ENCODE results near the gene LYL1. TPM values are rescaled to one million over a fixed set of nuclear protein-coding genes. Genes with fewer than 3 reads are reported as not detected.

Gene LYL1
- total RNA-seq, 4 donors from 2014 or later = 4.5 to 33.4 (median 16.7) TPM

DNA sequence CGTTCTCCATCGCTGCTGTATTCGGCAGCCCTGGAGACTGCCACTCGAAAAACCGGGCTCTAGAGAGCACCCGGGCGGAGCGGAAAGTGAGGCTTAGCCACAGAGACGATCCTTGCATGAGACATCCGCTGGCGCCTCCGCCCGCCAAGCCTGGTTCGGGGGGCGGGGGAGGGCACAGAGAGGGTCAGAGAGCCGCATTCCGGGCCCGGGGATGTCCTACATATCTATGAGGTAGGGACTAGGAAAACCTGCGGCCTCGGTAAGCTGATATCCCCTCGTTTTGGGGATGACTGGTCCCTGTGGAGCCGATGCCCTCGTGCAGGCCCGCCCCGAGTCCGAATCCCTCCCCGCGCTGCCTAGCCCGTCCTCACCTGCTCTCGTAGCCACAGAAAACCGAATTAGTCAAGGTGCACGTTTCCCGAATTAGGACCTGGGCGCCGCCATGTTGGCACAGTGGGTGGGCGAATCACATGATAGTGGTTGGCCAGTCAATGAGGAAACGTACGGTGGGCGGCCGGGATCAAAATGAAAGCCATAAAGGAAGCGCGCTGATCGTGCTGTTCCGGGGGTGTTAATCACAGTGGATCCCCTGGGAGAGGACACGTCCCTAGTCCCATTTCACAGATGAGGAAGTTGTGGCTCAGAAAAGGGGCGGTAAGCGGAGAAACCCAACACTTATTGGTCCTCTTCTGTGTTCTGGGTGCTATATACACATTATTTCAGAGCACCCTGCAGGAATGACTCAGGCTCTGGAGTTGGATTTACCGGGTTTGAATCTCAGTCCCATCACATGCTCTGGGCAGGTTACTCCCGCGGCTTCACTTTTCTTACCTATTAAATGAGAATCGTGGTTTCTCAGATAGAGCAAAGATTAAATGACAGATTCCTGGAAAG lies 13.9 kb upstream of the LYL1 start, which contains the start of gene TRMT1:
Gene TRMT1, minus strand, starts transcription at position 459 of the 894 bp plus-strand sequence. Its CDS starts 341 bp downstream, at position 118.
- peak; percentile 95 for DNase-seq
- Histone ChIP-seq H3K36me3 (no peaks in the 10 kb centered on the region), H3K9me3 (no peaks in the 10 kb centered on the region), H3K27me3 (no peaks in the 10 kb centered on the region), H3K4me1 (peaks cover 11 to 39% (median 34%) of the 10 kb centered on the region in 4 donors), H3K27ac (peak within 1 kb of the TSS; percentile 80 to 89 (median 85)), H3K4me3 (peak within 1 kb of the TSS; percentile 67 to 97 (median 86))
- TF ChIP-seq CTCF (IDR thresholded peaks at IDR 0.05) (no peak), POLR2A (IDR thresholded peaks at IDR 0.05) (peak; percentile 20), POLR2AphosphoS5 (IDR thresholded peaks at IDR 0.05) (peak; percentile 72 to 87 (median 85)), EP300 (IDR thresholded peaks at IDR 0.05; ENCODE audit: low read depth) (peak; percentile 48)
- WGBS, 2 donors (ENCODE audit: low coverage in 1 of 2) = 0% methylated on average over 4 to 50 of the region's 51 CpGs
- in situ Hi-C loops (cut with MboI; ENCODE audit: low pct_ligation_motif_present in 1 of 4, low pct_unique_long_range_greater_than_20kb in 1 of 4, low sequenced_read_pairs in 3 of 4) (loop anchor here in 1 of 4 donors (25.0 kb wide), 1 partner anchor 146 kb away; no protein-coding TSS in a partner anchor), intact Hi-C loops (cut with DNase I; ENCODE audit: low total_unique reads) (no loop called here)

GRCh38 chr19:13115936-13116281 lies 13.3 kb upstream of the LYL1 start:
- Histone ChIP-seq H3K4me3 (peak overlapping the region; percentile 67 to 97 (median 86)), H3K27ac (peak overlapping the region; percentile 80 to 89 (median 85)), H3K27me3 (no peaks in the 10 kb centered on the region), H3K36me3 (no peaks in the 10 kb centered on the region), H3K4me1 (peaks cover 11 to 39% (median 34%) of the 10 kb centered on the region in 4 donors), H3K9me3 (no peaks in the 10 kb centered on the region)
- intact Hi-C loops (cut with DNase I; ENCODE audit: low total_unique reads) = no loop called here
- in situ Hi-C loops (cut with MboI; ENCODE audit: low pct_ligation_motif_present in 1 of 4, low pct_unique_long_range_greater_than_20kb in 1 of 4, low sequenced_read_pairs in 3 of 4) = loop anchor here in 1 of 4 donors (25.0 kb wide), 1 partner anchor 146 kb away; no protein-coding TSS in a partner anchor
- no peak for DNase-seq
- TF ChIP-seq POLR2A (IDR thresholded peaks at IDR 0.05) = no peak
- no peak for TF ChIP-seq POLR2AphosphoS5 (IDR thresholded peaks at IDR 0.05)
- no peak for TF ChIP-seq EP300 (IDR thresholded peaks at IDR 0.05; ENCODE audit: low read depth)
- no peak for TF ChIP-seq CTCF (IDR thresholded peaks at IDR 0.05)
- 4% methylated on average over 18 of the region's 18 CpGs; no CpG with 5 or more reads in 1 of the 2 donors for WGBS, 2 donors (ENCODE audit: low coverage in 1 of 2)

- DNase-seq = no peak
- Histone ChIP-seq H3K27me3 (no peaks in the 10 kb centered on the region), H3K4me1 (peaks cover 5 to 18% (median 16%) of the 10 kb centered on the region in 4 donors), H3K36me3 (no peaks in the 10 kb centered on the region), H3K4me3 (no peak overlapping the region), H3K27ac (no peak overlapping the region), H3K9me3 (no peaks in the 10 kb centered on the region)
- in situ Hi-C loops (cut with MboI; ENCODE audit: low pct_ligation_motif_present in 1 of 4, low pct_unique_long_range_greater_than_20kb in 1 of 4, low sequenced_read_pairs in 3 of 4) = loop anchor here in 1 of 4 donors (25.0 kb wide), 1 partner anchor 150 kb away; no protein-coding TSS in a partner anchor
- TF ChIP-seq POLR2AphosphoS5 (IDR thresholded peaks at IDR 0.05) = no peak
- TF ChIP-seq POLR2A (IDR thresholded peaks at IDR 0.05) = no peak
- TF ChIP-seq EP300 (IDR thresholded peaks at IDR 0.05; ENCODE audit: low read depth) = no peak
- no peak for TF ChIP-seq CTCF (IDR thresholded peaks at IDR 0.05)
- intact Hi-C loops (cut with DNase I; ENCODE audit: low total_unique reads) = no loop called here
- 87 to 100% methylated on average over 2 to 10 of the region's 10 CpGs for WGBS, 2 donors (ENCODE audit: low coverage in 1 of 2)
Measured at GRCh38 chr19:13112555-13112954, 9.9 kb upstream of the LYL1 start.

- Histone ChIP-seq H3K9me3 (no peaks in the 10 kb centered on the region), H3K36me3 (peaks cover 0 to 3% (median 0%) of the 10 kb centered on the region in 4 donors), H3K27ac (no peak overlapping the region), H3K4me3 (no peak overlapping the region), H3K4me1 (no peaks in the 10 kb centered on the region), H3K27me3 (no peaks in the 10 kb centered on the region)
- intact Hi-C loops (cut with DNase I; ENCODE audit: low total_unique reads) = no loop called here
- TF ChIP-seq POLR2A (IDR thresholded peaks at IDR 0.05) = no peak
- no peak for TF ChIP-seq CTCF (IDR thresholded peaks at IDR 0.05)
- TF ChIP-seq EP300 (IDR thresholded peaks at IDR 0.05; ENCODE audit: low read depth) = no peak
- TF ChIP-seq POLR2AphosphoS5 (IDR thresholded peaks at IDR 0.05) = no peak
- in situ Hi-C loops (cut with MboI; ENCODE audit: low pct_ligation_motif_present in 1 of 4, low pct_unique_long_range_greater_than_20kb in 1 of 4, low sequenced_read_pairs in 3 of 4) = loop anchor here in 1 of 4 donors (25.0 kb wide), 1 partner anchor 152 kb away; no protein-coding TSS in a partner anchor
- DNase-seq = no peak
- WGBS, 2 donors (ENCODE audit: low coverage in 1 of 2) = 93% methylated on average over 15 of the region's 15 CpGs; no CpG with 5 or more reads in 1 of the 2 donors
Measured at GRCh38 chr19:13110099-13110610, 7.5 kb upstream of the LYL1 start.

All from transverse colon (tissue), 4 donors.